Measurements from ENCODE around the gene ZP3.
"Not testable (repeated sequence)": the region's sequence is repeated elsewhere in the genome, so short reads cannot be mapped to it uniquely, and the experiment has no call there.

DNA sequence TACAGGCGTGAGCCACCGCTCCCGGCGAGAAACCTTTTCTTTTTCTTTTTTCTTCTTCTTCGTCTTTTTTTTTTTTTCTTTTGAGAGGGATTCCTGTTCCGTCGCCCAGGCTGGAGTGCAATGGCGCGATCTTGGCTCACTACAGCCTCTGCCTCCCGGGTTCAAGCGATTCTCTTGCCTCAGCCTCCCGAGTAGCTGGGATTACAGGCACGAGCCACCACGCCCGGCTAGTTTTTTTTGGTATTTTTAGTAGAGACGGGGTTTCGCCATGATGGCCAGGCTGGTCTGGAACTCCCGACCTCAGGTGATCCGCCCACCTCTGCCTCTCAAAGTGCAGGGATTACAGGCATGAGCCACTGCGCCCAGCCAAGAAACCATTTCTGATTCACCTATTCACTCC, 36.0 kb downstream of the ZP3 start:
- TF ChIP-seq EZH2 (IDR thresholded peaks at IDR 0.05; ENCODE audit: insufficient read depth, poor library complexity, severe bottlenecking); EZH2phosphoT487 (IDR thresholded peaks at IDR 0.05; ENCODE audit: insufficient read depth, low read depth): not testable (repeated sequence)
